Caco-2 (cell line): Measurements from ENCODE around the gene C11orf91. TPM values are rescaled to one million over a fixed set of nuclear protein-coding genes. Genes with fewer than 3 reads are reported as not detected.

Source experiments
- BruUV-seq: library from RNA; stranded (reverse); fragments of 400-500 nt; replicated peaks from 2 replicates; lab custom pipeline; 2021; lab: Mats Ljungman, UMichigan
- CTCF ChIA-PET: fragments of 300-600 bp; sonication (Branson Sonifier 250); formaldehyde crosslinking; loops from one replicate; lab custom pipeline; 2022; ENCODE audit warnings: antibody characterized with exemption; lab: Charles Lee
- POLR2A ChIA-PET: fragments of 300-600 bp; sonication (Branson Sonifier 250); formaldehyde crosslinking; loops from one replicate; lab custom pipeline; 2022; ENCODE audit warnings: antibody characterized with exemption; lab: Charles Lee
- DNase-seq, 2 experiments: peaks; one replicate each; pipeline versions ENCODE4 v3.0.0 to v3.0.0-alpha.2; 2020 to 2022
- H3K27me3 ChIP-seq: replicated peaks from 2 replicates; pipeline ENCODE4 v1.6.0; 2011; ENCODE audit warnings: low read length; ENCODE audit not compliant: control insufficient read depth, insufficient read depth
- H3K36me3 ChIP-seq: 2 replicates; pipeline ENCODE4 v1.5.1; 2011; ENCODE audit warnings: low read length; ENCODE audit not compliant: control insufficient read depth, insufficient read depth
- H3K4me1 ChIP-seq: fragments of 250-450 bp; sonication (Bioruptor Pico); 2 replicates; pipeline ENCODE4 v1.5.1; 2020; ENCODE audit warnings: mild to moderate bottlenecking
- H3K4me3 ChIP-seq: 2 replicates; pipeline ENCODE4 v1.5.1; 2011; ENCODE audit warnings: low read depth, mild to moderate bottlenecking, control low read depth, low read length
- H3K9me3 ChIP-seq: fragments of 250-450 bp; sonication (Bioruptor Pico); 2 replicates; pipeline ENCODE4 v1.5.1; 2020; ENCODE audit warnings: mild to moderate bottlenecking, moderate library complexity
- H3K27ac Mint-ChIP-seq: one replicate; pipeline ENCODE4 v1.8.0; 2022; ENCODE audit warnings: mixed read lengths; ENCODE audit not compliant: unreplicated experiment
- H3K27me3 Mint-ChIP-seq: one replicate; pipeline ENCODE4 v1.8.0; 2022; ENCODE audit warnings: mixed read lengths; ENCODE audit not compliant: insufficient read depth, unreplicated experiment
- H3K36me3 Mint-ChIP-seq: one replicate; pipeline ENCODE4 v1.8.0; 2022; ENCODE audit warnings: mild to moderate bottlenecking, mixed read lengths; ENCODE audit not compliant: insufficient read depth, unreplicated experiment
- H3K4me1 Mint-ChIP-seq: one replicate; pipeline ENCODE4 v1.8.0; 2022; ENCODE audit warnings: low read depth, mixed read lengths; ENCODE audit not compliant: unreplicated experiment
- H3K4me3 Mint-ChIP-seq: one replicate; pipeline ENCODE4 v1.8.0; 2022; ENCODE audit warnings: mild to moderate bottlenecking, moderate library complexity, mixed read lengths; ENCODE audit not compliant: unreplicated experiment
- H3K9me3 Mint-ChIP-seq: one replicate; pipeline ENCODE4 v1.8.0; 2022; ENCODE audit warnings: mixed read lengths; ENCODE audit not compliant: unreplicated experiment
- CTCF ChIP-seq, 2 experiments: fragments of 200-600 bp in 1 of 2; IDR thresholded peaks; 1 replicate in 1 of 2; 2 replicates in 1 of 2; pipeline versions ENCODE4 v1.5.1 to v1.8.0; 2011 to 2022; ENCODE audit warnings: antibody characterized with exemption in 1 of 2, control low read depth in 1 of 2, inconsistent platforms in 1 of 2, low read depth in 1 of 2, low read length in 1 of 2, mild to moderate bottlenecking in 1 of 2, moderate library complexity in 1 of 2; ENCODE audit not compliant: insufficient read depth in 1 of 2, severe bottlenecking in 1 of 2, unreplicated experiment in 1 of 2
- intact Hi-C: fragments of 100-400 bp; cut with micrococcal nuclease; formaldehyde crosslinking; loops from one replicate; pipeline ENCODE4 v1.10.0; 2022; ENCODE audit not compliant: unreplicated experiment
- total RNA-seq: library from RNA; stranded (reverse); gene quantifications from 2 replicates; pipeline ENCODE4 v1.2.3, GENCODE V29; 2022

Gene C11orf91
- total RNA-seq, 1 experiment from 2014 or later, result not detected

- H3K27ac Mint-ChIP-seq, result no peak overlapping the region
- Histone ChIP-seq H3K4me3 (no peak overlapping the region), H3K36me3 (no peaks in the 10 kb centered on the region), H3K27me3 (0 out of 2 replicates have a peak, but pooled peaks cover 1% of the 10 kb centered on the region), H3K9me3 (no peaks in the 10 kb centered on the region), H3K4me1 (no peaks in the 10 kb centered on the region)
- no peak for DNase-seq
- ChIA-PET POLR2A (no interaction called here), CTCF (interaction anchor here (0.7 kb wide), 1 partner anchor 25 kb away, joined by 3 read pairs; no protein-coding TSS in a partner anchor)
- no TSS peak for BruUV-seq
- H3K36me3 Mint-ChIP-seq, result no peaks in the 10 kb centered on the region
- H3K27me3 Mint-ChIP-seq, result peaks cover 15% of the 10 kb centered on the region
- intact Hi-C loops, result no loop called here
- H3K4me1 Mint-ChIP-seq, result no peaks in the 10 kb centered on the region
- H3K9me3 Mint-ChIP-seq, result no peaks in the 10 kb centered on the region
- H3K4me3 Mint-ChIP-seq, result no peak overlapping the region
- no peak for TF ChIP-seq CTCF (IDR thresholded peaks at IDR 0.05; ENCODE audit: insufficient read depth in 1 of 2, low read depth in 1 of 2, low read length in 1 of 2, severe bottlenecking in 1 of 2, unreplicated experiment in 1 of 2)
Measured at GRCh38 chr11:33670250-33671011, 30.2 kb downstream of the C11orf91 start.

GRCh38 chr11:33669598-33670249 lies 30.9 kb downstream of the C11orf91 start:
- POLR2A ChIA-PET, result no interaction called here
- H3K36me3 Mint-ChIP-seq, result no peaks in the 10 kb centered on the region
- Histone ChIP-seq H3K4me3 (no peak overlapping the region), H3K36me3 (no peaks in the 10 kb centered on the region), H3K9me3 (no peaks in the 10 kb centered on the region), H3K27me3 (0 out of 2 replicates have a peak, but pooled peaks cover 1% of the 10 kb centered on the region), H3K4me1 (no peaks in the 10 kb centered on the region)
- no peak for DNase-seq
- H3K27ac Mint-ChIP-seq, result no peak overlapping the region
- CTCF ChIA-PET, result no interaction called here
- no TSS peak for BruUV-seq
- intact Hi-C loops, result no loop called here
- TF ChIP-seq CTCF (IDR thresholded peaks at IDR 0.05; ENCODE audit: insufficient read depth in 1 of 2, low read depth in 1 of 2, low read length in 1 of 2, severe bottlenecking in 1 of 2, unreplicated experiment in 1 of 2), result no peak
- H3K4me1 Mint-ChIP-seq, result no peaks in the 10 kb centered on the region
- H3K4me3 Mint-ChIP-seq, result no peak overlapping the region
- peaks cover 15% of the 10 kb centered on the region for H3K27me3 Mint-ChIP-seq
- no peaks in the 10 kb centered on the region for H3K9me3 Mint-ChIP-seq

GRCh38 chr11:33668951-33669596 lies 31.6 kb downstream of the C11orf91 start:
- CTCF ChIA-PET, result no interaction called here
- Histone ChIP-seq H3K9me3 (no peaks in the 10 kb centered on the region), H3K27me3 (0 out of 2 replicates have a peak, but pooled peaks cover 1% of the 10 kb centered on the region), H3K4me1 (no peaks in the 10 kb centered on the region), H3K36me3 (no peaks in the 10 kb centered on the region), H3K4me3 (no peak overlapping the region)
- DNase-seq, result no peak
- H3K4me1 Mint-ChIP-seq, result no peaks in the 10 kb centered on the region
- no peaks in the 10 kb centered on the region for H3K36me3 Mint-ChIP-seq
- POLR2A ChIA-PET, result no interaction called here
- peaks cover 15% of the 10 kb centered on the region for H3K27me3 Mint-ChIP-seq
- H3K27ac Mint-ChIP-seq, result no peak overlapping the region
- no peaks in the 10 kb centered on the region for H3K9me3 Mint-ChIP-seq
- BruUV-seq, result no TSS peak
- intact Hi-C loops, result no loop called here
- no peak overlapping the region for H3K4me3 Mint-ChIP-seq
- TF ChIP-seq CTCF (IDR thresholded peaks at IDR 0.05; ENCODE audit: insufficient read depth in 1 of 2, low read depth in 1 of 2, low read length in 1 of 2, severe bottlenecking in 1 of 2, unreplicated experiment in 1 of 2), result no peak
